ENCODE measurements around the gene SMIM21. TPM values are rescaled to one million over a fixed set of nuclear protein-coding genes. Genes with fewer than 3 reads are reported as not detected.

SMIM21 gene
- total RNA-seq (not detected), total RNA-seq (0 to 0.09 (median 0) reads per million in 172 experiments)
- not detected for polyA plus RNA-seq (2013, experiment 1 of 2)
- polyA plus RNA-seq (2013, experiment 2 of 2), result not detected

DNA sequence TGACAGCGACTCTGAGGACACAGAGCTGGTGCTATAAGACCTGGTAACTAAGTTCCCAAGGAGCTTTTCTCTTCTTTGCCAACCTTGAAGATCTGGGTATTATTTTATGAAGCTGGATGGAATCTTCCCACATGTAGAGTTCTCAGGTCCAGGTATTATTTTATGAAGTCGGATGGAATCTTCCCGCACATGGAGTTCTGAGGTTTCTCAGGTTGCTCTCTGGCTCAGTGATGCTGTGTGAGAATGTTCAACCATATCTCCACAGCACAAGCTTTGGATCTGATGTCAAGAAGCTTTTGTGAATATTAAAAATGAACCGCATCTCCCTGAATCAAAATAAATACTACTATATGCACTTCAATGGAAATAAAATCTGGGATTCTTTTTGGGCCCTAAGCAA is at the start of gene SMIM21:
Gene SMIM21, minus strand, starts transcription at position 101 of the 400 bp plus-strand sequence. CDS start 140 bp downstream, outside the sequence.
- Mint-ChIP-seq H3K4me3 (no peak within 1 kb of the TSS), H3K9me3 (no peaks in the 10 kb centered on the region), H3K4me1 (ENCODE audit: low read depth) (no peaks in the 10 kb centered on the region), H3K27me3 (peaks cover 14% of the 10 kb centered on the region), H3K36me3 (ENCODE audit: low read depth) (no peaks in the 10 kb centered on the region), H3K27ac (no peak within 1 kb of the TSS)
- Histone ChIP-seq H3K27me3 (ENCODE audit: control insufficient read depth in 1 of 2, insufficient read depth in 2 of 2, low read length in 2 of 2) (peaks cover 2 to 7% of the 10 kb centered on the region in 2 experiments), H3K4me1 (ENCODE audit: insufficient read depth, low read length) (no peaks in the 10 kb centered on the region), H3K9me3 (ENCODE audit: control insufficient read depth in 1 of 2, insufficient read depth in 1 of 2, low read length in 2 of 2) (no peaks in the 10 kb centered on the region), H3K36me3 (ENCODE audit: insufficient read depth, low read length) (no peaks in the 10 kb centered on the region), H3K27ac (ENCODE audit: low read depth in 1 of 2, low read length in 2 of 2) (no peak within 1 kb of the TSS), H3K4me3 (ENCODE audit: low read length) (no peak within 1 kb of the TSS)
- TF ChIP-seq, protein P1, sequence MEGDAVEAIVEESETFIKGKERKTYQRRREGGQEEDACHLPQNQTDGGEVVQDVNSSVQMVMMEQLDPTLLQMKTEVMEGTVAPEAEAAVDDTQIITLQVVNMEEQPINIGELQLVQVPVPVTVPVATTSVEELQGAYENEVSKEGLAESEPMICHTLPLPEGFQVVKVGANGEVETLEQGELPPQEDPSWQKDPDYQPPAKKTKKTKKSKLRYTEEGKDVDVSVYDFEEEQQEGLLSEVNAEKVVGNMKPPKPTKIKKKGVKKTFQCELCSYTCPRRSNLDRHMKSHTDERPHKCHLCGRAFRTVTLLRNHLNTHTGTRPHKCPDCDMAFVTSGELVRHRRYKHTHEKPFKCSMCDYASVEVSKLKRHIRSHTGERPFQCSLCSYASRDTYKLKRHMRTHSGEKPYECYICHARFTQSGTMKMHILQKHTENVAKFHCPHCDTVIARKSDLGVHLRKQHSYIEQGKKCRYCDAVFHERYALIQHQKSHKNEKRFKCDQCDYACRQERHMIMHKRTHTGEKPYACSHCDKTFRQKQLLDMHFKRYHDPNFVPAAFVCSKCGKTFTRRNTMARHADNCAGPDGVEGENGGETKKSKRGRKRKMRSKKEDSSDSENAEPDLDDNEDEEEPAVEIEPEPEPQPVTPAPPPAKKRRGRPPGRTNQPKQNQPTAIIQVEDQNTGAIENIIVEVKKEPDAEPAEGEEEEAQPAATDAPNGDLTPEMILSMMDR (IDR thresholded peaks at IDR 0.05), result no peak
- ChIA-PET CTCF (no interaction called here), POLR2A (no interaction called here)
- intact Hi-C loops (cut with DNase I, micrococcal nuclease), result no loop called here
- ATAC-seq (ENCODE audit: poor library complexity), result no peak
- no peak for DNase-seq

DNA sequence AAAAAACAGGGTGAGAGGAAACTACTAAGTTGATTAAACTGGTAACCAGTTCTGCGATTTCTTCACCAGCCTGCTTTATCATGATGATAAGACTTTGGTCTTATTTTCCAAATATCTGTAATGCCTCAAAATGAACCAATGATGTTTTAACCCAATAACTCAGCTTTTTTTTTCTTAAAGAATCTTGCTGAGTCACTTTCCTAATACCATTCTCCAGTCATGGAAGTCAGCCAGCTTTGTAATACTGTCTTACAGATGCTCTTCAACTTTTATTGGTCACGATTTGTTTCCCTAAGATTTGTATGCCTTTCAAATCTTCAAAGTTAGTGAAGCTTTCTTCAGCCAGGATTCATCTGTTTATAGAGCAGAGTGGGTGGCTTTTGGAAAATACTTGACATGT is 47.7 kb upstream of the SMIM21 start:
- H3K4me3 Mint-ChIP-seq, result no peak overlapping the region
- POLR2A ChIA-PET, result no interaction called here
- Histone ChIP-seq H3K36me3 (ENCODE audit: insufficient read depth, low read length) (no peaks in the 10 kb centered on the region), H3K9me3 (ENCODE audit: control insufficient read depth in 1 of 2, insufficient read depth in 1 of 2, low read length in 2 of 2) (no peaks in the 10 kb centered on the region), H3K27ac (ENCODE audit: low read depth in 1 of 2, low read length in 2 of 2) (no peak overlapping the region), H3K4me3 (ENCODE audit: low read length) (no peak overlapping the region), H3K27me3 (ENCODE audit: control insufficient read depth in 1 of 2, insufficient read depth in 2 of 2, low read length in 2 of 2) (no peaks in the 10 kb centered on the region), H3K4me1 (ENCODE audit: insufficient read depth, low read length) (no peaks in the 10 kb centered on the region)
- no peaks in the 10 kb centered on the region for H3K9me3 Mint-ChIP-seq
- TF ChIP-seq, protein P1 (IDR thresholded peaks at IDR 0.05), result no peak
- CTCF ChIA-PET, result no interaction called here
- DNase-seq, result no peak
- no peak overlapping the region for H3K27ac Mint-ChIP-seq
- no peak for ATAC-seq (ENCODE audit: poor library complexity)
- H3K27me3 Mint-ChIP-seq, result peaks cover 14% of the 10 kb centered on the region
- intact Hi-C loops (cut with DNase I, micrococcal nuclease), result loop anchor here in 1 of 2 experiments (5.0 to 10.0 kb wide), 3 partner anchors 298 to 870 kb away; no protein-coding TSS in a partner anchor
- no peaks in the 10 kb centered on the region for H3K36me3 Mint-ChIP-seq (ENCODE audit: low read depth)
- H3K4me1 Mint-ChIP-seq (ENCODE audit: low read depth), result no peaks in the 10 kb centered on the region

DNA sequence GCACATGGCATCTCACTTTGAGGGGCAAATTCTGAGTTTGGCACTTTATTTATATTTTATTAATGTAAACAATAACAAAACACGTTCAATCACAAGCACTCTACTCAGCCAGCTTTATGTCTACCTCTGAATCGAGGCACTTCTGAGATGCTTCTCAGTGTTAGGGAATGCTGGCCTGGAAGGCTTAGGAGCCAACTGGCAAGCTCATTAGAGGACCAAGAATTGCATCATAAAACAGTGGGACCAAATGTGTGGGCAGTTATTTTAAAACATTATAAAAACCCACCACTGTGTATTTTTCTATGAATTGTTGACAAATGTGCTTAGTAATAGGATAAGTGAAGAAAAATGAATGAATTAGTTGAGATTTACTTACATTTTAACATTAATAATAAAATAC is 46.8 kb upstream of the SMIM21 start:
- no peaks in the 10 kb centered on the region for H3K36me3 Mint-ChIP-seq (ENCODE audit: low read depth)
- H3K27me3 Mint-ChIP-seq, result peaks cover 17% of the 10 kb centered on the region
- no peaks in the 10 kb centered on the region for H3K27me3 ChIP-seq (ENCODE audit: control insufficient read depth in 1 of 2, insufficient read depth in 2 of 2, low read length in 2 of 2)
- no peaks in the 10 kb centered on the region for H3K4me1 Mint-ChIP-seq (ENCODE audit: low read depth)
- H3K27ac ChIP-seq (ENCODE audit: low read depth in 1 of 2, low read length in 2 of 2), result no peak overlapping the region
- DNase-seq (no peak), ATAC-seq (ENCODE audit: poor library complexity) (no peak)
- TF ChIP-seq, protein P1 (IDR thresholded peaks at IDR 0.05), result no peak
- POLR2A ChIA-PET, result no interaction called here
- H3K9me3 Mint-ChIP-seq, result no peaks in the 10 kb centered on the region
- H3K36me3 ChIP-seq (ENCODE audit: insufficient read depth, low read length), result no peaks in the 10 kb centered on the region
- CTCF ChIA-PET, result no interaction called here
- H3K4me3 ChIP-seq (ENCODE audit: low read length), result no peak overlapping the region
- no peak overlapping the region for H3K27ac Mint-ChIP-seq
- no peaks in the 10 kb centered on the region for H3K4me1 ChIP-seq (ENCODE audit: insufficient read depth, low read length)
- H3K4me3 Mint-ChIP-seq, result no peak overlapping the region
- no peaks in the 10 kb centered on the region for H3K9me3 ChIP-seq (ENCODE audit: control insufficient read depth in 1 of 2, insufficient read depth in 1 of 2, low read length in 2 of 2)
- intact Hi-C loops (cut with DNase I, micrococcal nuclease), result loop anchor here in 1 of 2 experiments (10.0 kb wide), 2 partner anchors 850 to 870 kb away; no protein-coding TSS in a partner anchor

Data from CD4-positive, alpha-beta T cell (primary cell).